LNCaP clone FGC (cell line): ENCODE measurements around the gene OR4C11.

Experiments
- DNase-seq: peaks from one replicate; pipeline ENCODE4 v3.0.0-alpha.2; 2011; ENCODE audit warnings: low read depth
- H3K4me3 ChIP-seq: 2 replicates; pipeline ENCODE4 v1.5.1; 2011; ENCODE audit warnings: mild to moderate bottlenecking, low read depth, low read length, control low read depth
- CTCF ChIP-seq: IDR thresholded peaks from 2 replicates; pipeline ENCODE4 v1.5.1; 2012; ENCODE audit warnings: mild to moderate bottlenecking; ENCODE audit not compliant: control insufficient read depth, insufficient read depth; ENCODE audit errors: extremely low read depth

OR4C11 gene

DNA sequence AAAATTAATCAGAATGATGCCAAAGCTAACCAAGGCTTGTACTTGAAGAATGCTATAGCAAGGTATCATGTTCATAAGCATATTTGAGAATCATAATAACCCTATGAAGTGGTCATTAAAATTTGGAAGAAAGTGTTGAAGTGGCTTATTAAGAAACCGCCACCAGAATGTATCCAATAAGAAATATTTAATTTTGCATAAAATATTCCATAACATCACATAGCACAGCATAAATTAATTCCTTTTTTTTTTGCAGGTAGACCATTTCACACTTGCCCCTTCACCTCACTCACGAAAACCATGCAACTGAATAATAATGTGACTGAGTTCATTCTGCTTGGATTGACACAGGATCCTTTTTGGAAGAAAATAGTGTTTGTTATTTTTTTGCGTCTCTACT, 35.6 kb downstream of the OR4C11 start, which contains the start of gene OR4C16:
Gene OR4C16, plus strand, starts transcription at position 301 of the 400 bp plus-strand sequence. Its CDS starts 0 bp downstream, at position 301.
- no peak within 1 kb of the TSS for H3K4me3 ChIP-seq
- no peak for DNase-seq
- TF ChIP-seq CTCF: no peak

DNA sequence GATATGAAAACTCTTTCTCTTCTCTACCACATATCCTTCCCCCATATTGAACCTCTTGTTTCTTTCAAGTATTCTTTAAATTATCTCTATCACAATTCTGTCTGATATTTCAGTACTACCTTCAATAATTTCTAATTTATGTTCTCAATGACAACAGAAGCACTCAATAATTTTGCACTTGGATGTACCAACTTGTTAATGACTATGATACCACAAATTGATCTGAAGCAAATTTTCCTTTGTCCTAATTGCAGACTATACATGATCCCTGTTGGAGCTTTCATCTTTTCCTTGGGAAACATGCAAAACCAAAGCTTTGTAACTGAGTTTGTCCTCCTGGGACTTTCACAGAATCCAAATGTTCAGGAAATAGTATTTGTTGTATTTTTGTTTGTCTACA, 53.3 kb downstream of the OR4C11 start, which contains the start of gene OR4C15:
Gene OR4C15, plus strand, starts transcription at position 301 of the 400 bp plus-strand sequence. Its CDS starts 0 bp downstream, at position 301.
- no peak for TF ChIP-seq CTCF
- no peak for DNase-seq
- H3K4me3 ChIP-seq: no peak within 1 kb of the TSS
